NT2/D1 (cell line): ENCODE results near the gene JOSD2.
"Not testable (repeated sequence)": the region's sequence is repeated elsewhere in the genome, so short reads cannot be mapped to it uniquely, and the experiment has no call there.

Experiments
- DNase-seq: peaks from one replicate; pipeline ENCODE4 v3.0.0-alpha.2; 2011; ENCODE audit warnings: low read depth, low spot score
- H3K27me3 ChIP-seq: 2 replicates; pipeline ENCODE4 v1.6.0; 2011; ENCODE audit warnings: mild to moderate bottlenecking; ENCODE audit not compliant: insufficient read length, insufficient read depth
- H3K36me3 ChIP-seq: 2 replicates; pipeline ENCODE4 v1.6.1; 2011; ENCODE audit warnings: mild to moderate bottlenecking, low read length, mixed read lengths; ENCODE audit not compliant: insufficient read depth, insufficient read length
- H3K4me1 ChIP-seq: 2 replicates; pipeline ENCODE4 v1.5.1; 2011; ENCODE audit not compliant: insufficient read depth, insufficient read length
- H3K4me3 ChIP-seq: 2 replicates; pipeline ENCODE4 v1.5.1; 2011; ENCODE audit warnings: low read depth; ENCODE audit not compliant: insufficient read length
- H3K9ac ChIP-seq: 2 replicates; pipeline ENCODE4 v1.6.0; 2011; ENCODE audit warnings: low read depth; ENCODE audit not compliant: insufficient read length
- H3K9me3 ChIP-seq: 2 replicates; pipeline ENCODE4 v1.5.1; 2011; ENCODE audit warnings: mild to moderate bottlenecking, low read length; ENCODE audit not compliant: insufficient read depth
- SUZ12 ChIP-seq: IDR thresholded peaks from 2 replicates; pipeline ENCODE4 v1.6.1; 2011; ENCODE audit not compliant: insufficient read length, insufficient read depth; ENCODE audit errors: extremely low read depth
- YY1 ChIP-seq: IDR thresholded peaks from 2 replicates; pipeline ENCODE4 v1.6.1; 2011; ENCODE audit not compliant: insufficient read length, insufficient read depth
- ZNF274 ChIP-seq: IDR thresholded peaks from 2 replicates; pipeline ENCODE4 v1.6.1; 2011; ENCODE audit warnings: mild to moderate bottlenecking, low read depth, low read length

The JOSD2 gene

DNA sequence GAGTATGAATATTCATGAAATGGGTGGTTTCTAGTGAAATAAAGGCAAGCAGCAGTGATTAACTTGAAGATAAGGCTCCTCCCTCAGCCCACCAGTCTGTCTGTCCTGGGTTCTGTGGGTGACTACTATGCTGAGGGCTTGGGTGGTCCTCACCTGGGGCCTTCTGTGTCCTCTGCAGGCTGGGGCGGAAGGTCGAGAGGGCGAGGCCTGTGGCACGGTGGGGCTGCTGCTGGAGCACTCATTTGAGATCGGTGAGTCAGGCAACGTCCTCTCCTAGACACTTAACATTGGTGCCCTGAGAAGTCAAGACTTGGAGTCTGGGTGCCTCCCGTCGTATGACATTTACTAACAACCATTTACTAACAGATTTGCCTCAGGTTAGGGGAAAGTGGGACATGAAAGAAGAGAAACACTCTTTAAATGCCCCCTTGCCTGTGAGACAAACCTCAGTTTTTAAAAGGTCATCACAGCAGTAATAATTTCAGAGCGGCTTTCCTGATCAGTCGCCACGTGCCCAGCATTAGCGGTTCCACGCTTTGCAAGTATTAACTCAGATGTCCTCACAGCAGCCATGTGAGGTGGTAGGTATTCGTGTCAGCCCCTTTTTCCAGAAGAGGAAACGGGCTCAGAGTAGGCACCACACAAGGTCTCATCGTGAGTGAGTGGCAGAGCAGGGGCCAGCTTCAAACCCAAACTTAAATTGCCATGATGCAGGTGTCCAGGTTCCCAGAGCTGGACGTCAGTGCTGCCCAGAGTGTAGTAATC lies 33.1 kb downstream of the JOSD2 start:
- DNase-seq: no peak
- no peak for TF ChIP-seq YY1
- no peak for TF ChIP-seq ZNF274
- TF ChIP-seq SUZ12: no peak
- H3K4me1 ChIP-seq: peaks cover 7% of the 10 kb centered on the region
- H3K9me3 ChIP-seq: peaks cover 14% of the 10 kb centered on the region; the same call in 1 of the 2 replicates
- no peak overlapping the region for H3K9ac ChIP-seq
- no peak overlapping the region for H3K4me3 ChIP-seq
- H3K27me3 ChIP-seq: no peaks in the 10 kb centered on the region
- no peaks in the 10 kb centered on the region for H3K36me3 ChIP-seq

DNA sequence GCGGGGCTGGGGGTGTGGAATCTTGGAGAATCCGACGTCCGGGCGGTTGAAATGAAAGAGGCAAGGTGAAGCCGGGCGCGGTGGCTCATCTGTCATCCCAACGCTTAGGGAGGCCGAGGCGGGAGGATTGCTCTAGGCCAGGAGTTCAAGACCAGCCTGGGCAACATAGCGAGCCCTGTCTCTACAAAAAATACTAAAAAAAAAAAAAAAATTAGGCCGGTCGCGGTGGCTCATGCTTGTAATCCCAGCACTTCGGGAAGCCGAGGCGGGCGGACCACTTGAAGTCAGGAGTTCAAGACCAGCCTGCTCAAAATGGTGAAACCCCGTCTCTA lies 34.1 kb downstream of the JOSD2 start:
- no peak overlapping the region for H3K4me3 ChIP-seq
- TF ChIP-seq ZNF274 (no peak), SUZ12 (no peak), YY1 (no peak)
- peaks cover 7% of the 10 kb centered on the region for H3K4me1 ChIP-seq
- no peak for DNase-seq
- H3K9me3 ChIP-seq: peaks cover 14% of the 10 kb centered on the region; the same call in 1 of the 2 replicates
- H3K9ac ChIP-seq: no peak overlapping the region
- no peaks in the 10 kb centered on the region for H3K36me3 ChIP-seq
- H3K27me3 ChIP-seq: no peaks in the 10 kb centered on the region

DNA sequence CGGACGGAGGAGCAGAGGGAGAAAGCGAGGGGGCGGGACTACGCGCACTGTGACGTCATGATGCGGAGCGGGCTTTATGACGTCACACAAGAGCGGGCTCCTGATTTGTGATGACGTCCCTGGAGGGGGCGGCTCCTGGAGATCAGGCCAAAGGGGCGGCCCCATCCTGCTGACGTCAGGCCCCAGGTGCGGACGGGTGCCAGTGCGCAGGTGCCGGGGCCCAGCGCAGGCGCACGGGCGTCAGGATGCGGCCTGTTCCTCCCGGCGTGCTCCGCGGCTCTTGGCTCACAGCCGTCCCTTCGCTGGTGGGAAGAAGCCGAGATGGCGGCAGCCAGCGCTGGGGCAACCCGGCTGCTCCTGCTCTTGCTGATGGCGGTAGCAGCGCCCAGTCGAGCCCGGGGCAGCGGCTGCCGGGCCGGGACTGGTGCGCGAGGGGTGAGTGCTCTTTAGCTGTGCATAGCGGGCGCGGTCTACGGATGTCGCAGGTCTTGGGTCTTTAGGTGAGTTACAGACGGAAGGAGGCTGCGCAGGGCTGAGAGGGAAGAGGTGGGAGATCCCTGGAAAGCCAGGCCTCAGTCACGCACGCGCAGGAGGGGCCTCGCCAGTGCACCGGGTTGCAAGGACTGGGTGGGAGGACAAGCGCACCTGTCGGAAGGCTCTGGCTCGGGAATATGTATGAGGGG lies 34.6 kb downstream of the JOSD2 start, which contains the start of the genes EMC10 and GARIN5A:
Gene EMC10 (plus strand): TSS at position 284 of the 683 bp plus-strand sequence. CDS start 38 bp downstream, at position 322.
Gene GARIN5A (minus strand): TSS at position 625 of the 683 bp plus-strand sequence. CDS start 460 bp downstream, at position 165.
- TF ChIP-seq YY1: no peak
- TF ChIP-seq ZNF274: no peak
- no peak for TF ChIP-seq SUZ12
- no peak within 1 kb of the TSS for H3K9ac ChIP-seq
- H3K36me3 ChIP-seq: no peaks in the 10 kb centered on the region
- no peak within 1 kb of the TSS for H3K4me3 ChIP-seq
- H3K27me3 ChIP-seq: no peaks in the 10 kb centered on the region
- DNase-seq: peak; percentile 74
- peaks cover 14% of the 10 kb centered on the region; the same call in 1 of the 2 replicates for H3K9me3 ChIP-seq
- H3K4me1 ChIP-seq: peaks cover 3% of the 10 kb centered on the region

DNA sequence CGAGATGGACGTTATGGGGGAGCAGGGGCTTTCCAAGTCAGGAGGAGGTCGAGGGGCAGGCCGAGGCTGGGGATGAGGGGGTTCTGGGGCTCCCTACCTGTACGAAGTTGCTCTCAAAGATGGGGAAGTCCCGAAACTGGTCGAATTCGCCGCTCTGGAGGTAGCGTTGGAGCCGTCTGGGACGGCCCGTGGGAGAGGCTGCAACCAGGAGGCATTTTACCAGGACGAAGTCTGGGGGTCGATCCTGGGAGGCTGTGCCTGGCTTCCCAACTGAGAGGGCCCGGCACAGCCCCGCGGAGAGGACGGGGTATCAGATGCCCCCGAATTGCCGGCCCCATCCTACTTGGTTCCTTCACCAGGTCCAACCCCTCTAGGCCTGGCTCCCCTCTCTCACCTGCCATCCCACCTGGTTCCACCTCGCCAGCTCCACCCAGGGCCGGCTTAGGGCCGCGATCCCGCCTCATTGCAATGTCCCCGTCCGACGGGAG lies 35.2 kb downstream of the JOSD2 start:
- no peaks in the 10 kb centered on the region for H3K27me3 ChIP-seq
- no peak overlapping the region for H3K4me3 ChIP-seq
- H3K36me3 ChIP-seq: no peaks in the 10 kb centered on the region
- no peak for TF ChIP-seq YY1
- TF ChIP-seq ZNF274: no peak
- no peak for TF ChIP-seq SUZ12
- DNase-seq: no peak
- H3K4me1 ChIP-seq: no peaks in the 10 kb centered on the region
- H3K9me3 ChIP-seq: peaks cover 14% of the 10 kb centered on the region; the same call in 1 of the 2 replicates
- H3K9ac ChIP-seq: no peak overlapping the region

DNA sequence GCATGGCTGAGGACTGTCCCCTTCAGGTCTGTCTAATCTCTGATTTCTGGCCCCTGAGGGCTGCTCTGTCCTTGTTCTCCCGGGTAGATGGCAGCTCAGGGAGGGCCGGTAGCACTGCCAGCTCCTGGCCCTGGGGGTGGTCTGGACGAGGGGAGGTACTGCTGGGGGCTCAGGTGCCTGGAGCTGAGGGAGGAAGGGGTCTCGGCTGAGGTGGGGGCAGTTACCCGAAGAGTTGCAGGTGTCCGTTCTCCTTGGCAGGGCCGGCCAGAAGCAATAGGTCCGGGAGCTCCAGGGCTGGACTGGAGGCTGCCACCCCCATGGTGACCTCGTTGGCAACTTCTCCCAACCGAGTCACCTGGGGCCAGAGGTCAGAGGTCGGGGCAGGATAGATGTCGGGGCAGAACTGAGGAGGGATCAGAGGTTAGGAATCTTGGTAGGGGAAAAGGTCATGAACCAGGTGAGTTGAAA lies 35.9 kb downstream of the JOSD2 start:
- TF ChIP-seq ZNF274 (no peak), YY1 (no peak), SUZ12 (no peak)
- no peak overlapping the region for H3K9ac ChIP-seq
- H3K27me3 ChIP-seq: no peaks in the 10 kb centered on the region
- H3K36me3 ChIP-seq: no peaks in the 10 kb centered on the region
- no peak overlapping the region for H3K4me3 ChIP-seq
- no peak for DNase-seq
- H3K9me3 ChIP-seq: peaks cover 14% of the 10 kb centered on the region; the same call in 1 of the 2 replicates
- H3K4me1 ChIP-seq: no peaks in the 10 kb centered on the region

DNA sequence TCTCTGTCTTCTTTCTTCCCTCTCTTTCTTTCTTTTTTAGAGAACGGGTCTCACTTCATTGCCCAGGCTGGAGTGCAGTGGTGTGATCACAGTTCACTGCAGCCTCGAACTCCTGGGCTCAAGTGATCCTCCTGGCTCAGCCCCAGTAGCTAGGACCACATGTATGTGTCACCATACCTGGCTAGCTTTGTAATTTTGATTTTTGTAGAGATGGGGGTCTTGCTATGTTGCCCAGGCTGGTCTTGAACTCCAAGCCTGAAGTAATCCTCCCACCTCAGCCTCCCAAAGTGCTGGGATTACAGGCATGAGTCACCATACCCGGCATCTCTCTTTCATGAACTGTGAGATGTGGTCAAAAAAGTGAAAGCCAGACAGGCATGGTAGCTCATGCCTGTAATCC lies 37.7 kb downstream of the JOSD2 start:
- H3K9ac ChIP-seq, H3K4me1 ChIP-seq, H3K27me3 ChIP-seq, H3K9me3 ChIP-seq, DNase-seq, H3K4me3 ChIP-seq, H3K36me3 ChIP-seq: not testable (repeated sequence)

DNA sequence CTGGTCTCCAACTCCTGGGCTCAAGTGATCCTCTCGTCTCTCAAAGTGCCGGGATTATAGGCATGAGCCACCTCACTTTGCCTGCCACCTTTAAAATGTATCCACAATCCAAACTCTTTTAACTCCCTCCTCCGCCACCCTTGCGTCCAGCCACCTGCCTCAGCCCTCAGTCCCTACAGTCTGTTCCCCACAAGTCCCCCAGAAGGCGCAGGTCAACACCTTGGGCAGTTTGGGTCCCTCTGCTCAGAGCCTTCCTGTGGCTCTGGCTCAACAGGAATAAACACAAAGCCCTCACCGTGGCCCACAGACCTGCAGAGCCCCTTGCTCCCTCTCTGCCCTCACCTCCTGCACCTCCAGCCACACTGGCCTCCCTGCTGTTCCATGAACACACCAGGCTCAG lies 42.2 kb downstream of the JOSD2 start:
- H3K9ac ChIP-seq: no peak overlapping the region
- no peaks in the 10 kb centered on the region for H3K9me3 ChIP-seq
- no peak overlapping the region for H3K4me3 ChIP-seq
- no peaks in the 10 kb centered on the region for H3K4me1 ChIP-seq
- H3K27me3 ChIP-seq: no peaks in the 10 kb centered on the region
- DNase-seq: no peak
- no peaks in the 10 kb centered on the region for H3K36me3 ChIP-seq
- TF ChIP-seq SUZ12: no peak

DNA sequence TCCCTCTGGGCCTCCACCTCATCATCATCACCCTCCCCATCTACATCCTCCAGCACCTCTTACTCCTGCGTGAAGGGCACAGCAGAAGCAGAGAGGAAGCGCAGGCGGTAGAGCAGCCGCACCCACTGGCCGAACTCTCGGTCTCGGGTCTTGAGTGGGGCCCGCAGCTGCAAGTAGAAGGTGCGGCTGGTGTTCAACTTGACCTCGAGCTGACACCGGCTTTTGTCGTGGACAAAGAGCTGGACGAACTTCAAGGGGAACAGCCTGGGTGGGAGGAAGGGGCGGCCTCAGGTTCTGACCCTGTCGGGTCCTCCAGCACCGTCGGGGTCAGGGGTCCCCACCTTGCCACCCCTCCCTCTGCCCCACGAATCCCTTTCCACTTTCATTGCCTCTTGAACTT lies 43.4 kb downstream of the JOSD2 start:
- Histone ChIP-seq H3K27me3 (no peaks in the 10 kb centered on the region), H3K4me3 (no peak overlapping the region), H3K9ac (no peak overlapping the region), H3K36me3 (no peaks in the 10 kb centered on the region), H3K4me1 (no peaks in the 10 kb centered on the region), H3K9me3 (no peaks in the 10 kb centered on the region)
- no peak for DNase-seq
- TF ChIP-seq ZNF274: no peak
- no peak for TF ChIP-seq SUZ12
- TF ChIP-seq YY1: no peak
